ENCODE data around the gene PITRM1.

The PITRM1 gene

GRCh38 chr10:3133948-3134347, 38.6 kb downstream of the PITRM1 start:
- H3K27ac Mint-ChIP-seq = no peak overlapping the region
- peaks cover 20% of the 10 kb centered on the region for H3K4me1 Mint-ChIP-seq
- H3K27me3 Mint-ChIP-seq (ENCODE audit: low read depth) = peaks cover under 1% of the 10 kb centered on the region
- H3K9me3 Mint-ChIP-seq = no peaks in the 10 kb centered on the region
- H3K36me3 Mint-ChIP-seq (ENCODE audit: low read depth) = peaks cover 67% of the 10 kb centered on the region
- no peak for TF ChIP-seq CTCF (IDR thresholded peaks at IDR 0.05; ENCODE audit: unreplicated experiment in 3 of 3)
- H3K4me3 Mint-ChIP-seq = no peak overlapping the region

- TF ChIP-seq CTCF (IDR thresholded peaks at IDR 0.05; ENCODE audit: unreplicated experiment in 3 of 3) = no peak
- H3K4me3 Mint-ChIP-seq = no peak overlapping the region
These were observed 40.3 kb downstream of the PITRM1 start for GRCh38 chr10:3132036-3133025.

GRCh38 chr10:3131098-3131497, 41.5 kb downstream of the PITRM1 start:
- Mint-ChIP-seq H3K36me3 (ENCODE audit: low read depth) (peaks cover 47% of the 10 kb centered on the region), H3K4me1 (peaks cover 6% of the 10 kb centered on the region), H3K27ac (no peak overlapping the region), H3K27me3 (ENCODE audit: low read depth) (peaks cover 4% of the 10 kb centered on the region), H3K9me3 (no peaks in the 10 kb centered on the region), H3K4me3 (no peak overlapping the region)
- no peak for TF ChIP-seq CTCF (IDR thresholded peaks at IDR 0.05; ENCODE audit: unreplicated experiment in 3 of 3)

More at GRCh38 chr10:3132036-3133025, 40.3 kb downstream of the PITRM1 start:
- Mint-ChIP-seq H3K27ac (no peak overlapping the region), H3K27me3 (ENCODE audit: low read depth) (peaks cover 4% of the 10 kb centered on the region), H3K36me3 (ENCODE audit: low read depth) (peaks cover 57% of the 10 kb centered on the region), H3K4me1 (peaks cover 10% of the 10 kb centered on the region), H3K9me3 (no peaks in the 10 kb centered on the region)

GRCh38 chr10:3129581-3130340, 42.8 kb downstream of the PITRM1 start:
- Mint-ChIP-seq H3K4me3 (no peak overlapping the region), H3K36me3 (ENCODE audit: low read depth) (peaks cover 36% of the 10 kb centered on the region), H3K4me1 (peaks cover 6% of the 10 kb centered on the region), H3K27me3 (ENCODE audit: low read depth) (peaks cover 4% of the 10 kb centered on the region), H3K9me3 (no peaks in the 10 kb centered on the region), H3K27ac (no peak overlapping the region)
- no peak for TF ChIP-seq CTCF (IDR thresholded peaks at IDR 0.05; ENCODE audit: unreplicated experiment in 3 of 3)

GRCh38 chr10:3128379-3129130, 44.0 kb downstream of the PITRM1 start:
- H3K4me1 Mint-ChIP-seq = peaks cover 6% of the 10 kb centered on the region
- H3K27me3 Mint-ChIP-seq (ENCODE audit: low read depth) = peaks cover 4% of the 10 kb centered on the region
- peaks cover 24% of the 10 kb centered on the region for H3K36me3 Mint-ChIP-seq (ENCODE audit: low read depth)
- H3K9me3 Mint-ChIP-seq = no peaks in the 10 kb centered on the region
- TF ChIP-seq CTCF (IDR thresholded peaks at IDR 0.05; ENCODE audit: unreplicated experiment in 3 of 3) = no peak
- no peak overlapping the region for H3K27ac Mint-ChIP-seq
- no peak overlapping the region for H3K4me3 Mint-ChIP-seq
